ENCODE data around the gene NUB1. TPM values are rescaled to one million over a fixed set of nuclear protein-coding genes. Genes with fewer than 3 reads are reported as not detected.

NUB1 gene
- total RNA-seq, 1 donor from 2014 or later: 55.2 TPM

DNA sequence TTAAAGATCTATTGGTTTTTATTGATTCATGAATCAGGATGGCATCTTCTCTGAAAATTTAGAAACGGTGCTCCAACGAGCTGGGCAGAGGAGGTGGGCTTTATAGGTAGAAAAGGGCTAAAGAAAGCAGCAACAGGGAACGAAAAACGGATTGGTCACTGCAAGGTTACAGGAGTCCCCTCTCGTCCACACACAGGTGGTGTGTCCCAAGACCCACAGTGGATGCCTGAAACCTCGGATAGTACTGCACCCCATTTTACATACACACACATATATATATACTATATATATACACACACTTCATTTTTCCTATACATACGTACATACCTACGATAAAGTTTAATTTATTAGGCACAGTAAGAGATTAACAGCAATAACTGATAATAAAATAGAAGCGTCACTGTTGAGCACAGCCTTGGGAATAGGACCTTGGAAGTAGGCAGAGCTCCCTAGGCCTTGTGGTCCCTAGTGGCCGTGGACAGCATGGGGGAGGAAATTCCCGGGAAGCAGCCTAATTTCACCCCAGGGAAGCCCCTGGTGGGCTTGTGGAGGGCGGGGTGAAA is 737 bp upstream of the NUB1 start:
- intact Hi-C loops (cut with DNase I): no loop called here
- Histone ChIP-seq H3K27ac (peak overlapping the region; percentile 81), H3K4me3 (peak overlapping the region; percentile 94), H3K36me3 (peaks cover 10% of the 10 kb centered on the region), H3K9me3 (no peaks in the 10 kb centered on the region), H3K4me1 (peaks cover 25% of the 10 kb centered on the region), H3K27me3 (no peaks in the 10 kb centered on the region)
- TF ChIP-seq, protein P1, sequence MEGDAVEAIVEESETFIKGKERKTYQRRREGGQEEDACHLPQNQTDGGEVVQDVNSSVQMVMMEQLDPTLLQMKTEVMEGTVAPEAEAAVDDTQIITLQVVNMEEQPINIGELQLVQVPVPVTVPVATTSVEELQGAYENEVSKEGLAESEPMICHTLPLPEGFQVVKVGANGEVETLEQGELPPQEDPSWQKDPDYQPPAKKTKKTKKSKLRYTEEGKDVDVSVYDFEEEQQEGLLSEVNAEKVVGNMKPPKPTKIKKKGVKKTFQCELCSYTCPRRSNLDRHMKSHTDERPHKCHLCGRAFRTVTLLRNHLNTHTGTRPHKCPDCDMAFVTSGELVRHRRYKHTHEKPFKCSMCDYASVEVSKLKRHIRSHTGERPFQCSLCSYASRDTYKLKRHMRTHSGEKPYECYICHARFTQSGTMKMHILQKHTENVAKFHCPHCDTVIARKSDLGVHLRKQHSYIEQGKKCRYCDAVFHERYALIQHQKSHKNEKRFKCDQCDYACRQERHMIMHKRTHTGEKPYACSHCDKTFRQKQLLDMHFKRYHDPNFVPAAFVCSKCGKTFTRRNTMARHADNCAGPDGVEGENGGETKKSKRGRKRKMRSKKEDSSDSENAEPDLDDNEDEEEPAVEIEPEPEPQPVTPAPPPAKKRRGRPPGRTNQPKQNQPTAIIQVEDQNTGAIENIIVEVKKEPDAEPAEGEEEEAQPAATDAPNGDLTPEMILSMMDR (IDR thresholded peaks at IDR 0.05): no peak
- DNase-seq (no peak), ATAC-seq (no peak)

DNA sequence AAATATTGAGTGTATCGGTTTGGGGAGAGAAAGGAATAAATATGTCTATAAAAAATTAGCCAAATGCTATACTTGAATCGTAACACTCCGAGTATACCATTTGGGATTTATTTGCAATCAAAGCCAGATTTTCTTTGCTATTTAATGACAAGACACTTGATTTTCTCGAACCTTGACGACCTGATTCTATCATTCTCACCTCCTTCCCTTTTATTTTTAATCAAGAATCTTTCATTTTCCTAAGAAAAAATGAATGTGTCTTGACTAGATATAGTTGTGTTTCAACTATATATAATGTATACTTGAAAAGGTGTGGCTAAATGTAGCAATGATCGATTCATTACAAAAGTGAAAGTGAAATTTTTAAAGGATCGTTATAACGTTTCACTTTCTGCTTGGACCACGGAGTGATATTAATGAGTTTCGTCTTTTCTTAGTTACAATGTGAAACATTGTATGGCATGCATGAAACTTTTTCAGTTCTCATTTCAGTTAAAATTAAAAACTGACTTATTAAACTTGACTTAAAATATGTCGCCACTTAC is 562 bp downstream of the NUB1 start:
- no peak for ATAC-seq
- TF ChIP-seq, protein P1 (IDR thresholded peaks at IDR 0.05): no peak
- peaks cover 25% of the 10 kb centered on the region for H3K4me1 ChIP-seq
- peak overlapping the region; percentile 94 for H3K4me3 ChIP-seq
- H3K9me3 ChIP-seq: no peaks in the 10 kb centered on the region
- no peak for DNase-seq
- no peaks in the 10 kb centered on the region for H3K27me3 ChIP-seq
- intact Hi-C loops (cut with DNase I): no loop called here
- H3K27ac ChIP-seq: peak overlapping the region; percentile 81
- peaks cover 22% of the 10 kb centered on the region for H3K36me3 ChIP-seq

GRCh38 chr7:151342811-151343210 is 1.2 kb downstream of the NUB1 start:
- Histone ChIP-seq H3K4me1 (peaks cover 25% of the 10 kb centered on the region), H3K27ac (peak overlapping the region; percentile 37), H3K27me3 (no peaks in the 10 kb centered on the region), H3K4me3 (peak overlapping the region; percentile 94), H3K36me3 (peaks cover 28% of the 10 kb centered on the region), H3K9me3 (no peaks in the 10 kb centered on the region)
- TF ChIP-seq, protein P1 (IDR thresholded peaks at IDR 0.05): no peak
- no peak for DNase-seq
- ATAC-seq: no peak
- intact Hi-C loops (cut with DNase I): no loop called here

DNA sequence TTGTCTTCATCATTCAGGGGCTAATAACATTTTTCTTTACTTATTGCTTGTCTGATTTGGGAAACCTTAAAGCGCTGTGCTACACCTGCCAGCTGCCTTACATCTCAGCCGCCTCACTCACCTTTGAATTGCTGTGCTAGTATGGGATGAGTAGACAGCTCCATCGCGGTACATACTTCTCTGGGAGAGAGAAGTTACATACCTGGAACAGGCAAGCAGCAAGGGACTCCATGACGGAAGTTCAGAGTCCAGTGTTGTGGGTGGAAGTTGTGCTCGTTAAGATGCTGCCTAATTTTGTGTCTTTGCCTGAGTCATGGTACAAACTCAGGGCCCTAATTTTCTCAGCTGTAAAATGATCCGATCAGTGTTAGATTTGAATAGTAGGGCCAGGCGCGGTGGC is 1.9 kb downstream of the NUB1 start:
- peaks cover 30% of the 10 kb centered on the region for H3K36me3 ChIP-seq

DNA sequence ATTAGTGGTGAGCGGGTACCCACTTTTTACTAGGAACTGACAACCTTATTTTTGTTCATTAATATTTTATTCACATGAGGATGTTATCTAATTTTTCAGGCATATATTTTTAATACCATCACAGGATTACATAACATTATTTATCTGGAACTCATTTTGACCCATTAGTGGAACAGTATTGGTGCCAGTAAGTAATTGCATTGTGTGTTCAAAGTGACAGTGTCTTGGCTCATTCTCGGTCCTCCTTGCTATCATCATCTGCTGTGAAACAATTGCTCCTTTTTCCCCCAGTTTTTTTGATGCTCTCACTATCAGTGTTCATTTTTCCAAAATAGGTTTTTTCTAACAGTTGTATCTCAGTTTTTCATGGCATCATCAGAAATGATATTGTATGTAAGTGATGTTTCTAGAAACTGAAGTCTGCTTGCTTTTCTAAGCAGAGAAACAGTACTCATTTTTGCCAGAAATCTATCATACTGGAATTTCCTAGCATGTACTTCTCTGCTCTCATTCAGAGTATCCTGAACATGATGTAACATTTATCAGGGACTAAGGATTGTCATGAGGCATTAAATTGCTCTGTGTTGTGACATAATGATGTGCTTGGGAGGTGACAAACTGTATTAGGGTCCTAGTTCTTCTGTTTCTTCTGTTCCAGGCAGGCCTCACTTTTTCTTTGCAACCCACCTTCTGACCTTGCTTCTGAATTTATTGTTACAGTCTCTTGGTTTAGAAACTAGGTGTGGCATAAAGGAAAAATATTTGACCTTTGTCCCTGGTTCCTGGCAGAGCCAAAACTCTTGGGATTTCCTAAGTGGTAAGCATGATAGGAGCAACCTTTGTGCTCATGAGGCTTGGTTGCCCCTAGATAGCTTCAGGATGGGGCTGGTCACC is 4.2 kb downstream of the NUB1 start:
- no peak for ATAC-seq
- Histone ChIP-seq H3K9me3 (no peaks in the 10 kb centered on the region), H3K4me1 (peaks cover 28% of the 10 kb centered on the region), H3K4me3 (no peak overlapping the region), H3K27ac (no peak overlapping the region), H3K36me3 (peaks cover 35% of the 10 kb centered on the region), H3K27me3 (no peaks in the 10 kb centered on the region)
- no peak for DNase-seq
- TF ChIP-seq, protein P1 (IDR thresholded peaks at IDR 0.05): no peak
- intact Hi-C loops (cut with DNase I): no loop called here

More for the DNA sequence above, 1.9 kb downstream of the NUB1 start:
- no peak for DNase-seq
- intact Hi-C loops (cut with DNase I): no loop called here
- Histone ChIP-seq H3K9me3 (no peaks in the 10 kb centered on the region), H3K27me3 (no peaks in the 10 kb centered on the region), H3K4me1 (peaks cover 25% of the 10 kb centered on the region), H3K4me3 (no peak overlapping the region), H3K27ac (no peak overlapping the region)
- no peak for ATAC-seq
- TF ChIP-seq, protein P1 (IDR thresholded peaks at IDR 0.05): no peak

All from upper lobe of right lung (tissue), 1 donor.